VCaP (cell line): ENCODE results near the gene PBXIP1.
A peak's percentile ranks its signal among the peaks of the same experiment; 100 is the strongest.

Experiments used
- H3K27ac ChIP-seq: fragments of 450-650 bp; 2 replicates; pipeline ENCODE4 v1.5.1; 2017
- TF ChIP-seq, protein P1 (sequence below): fragments of 450-650 bp; conservative IDR thresholded peaks from 2 replicates; pipeline ENCODE4 v1.5.1; 2017; ENCODE audit warnings: mild to moderate bottlenecking, moderate library complexity

Gene PBXIP1

DNA sequence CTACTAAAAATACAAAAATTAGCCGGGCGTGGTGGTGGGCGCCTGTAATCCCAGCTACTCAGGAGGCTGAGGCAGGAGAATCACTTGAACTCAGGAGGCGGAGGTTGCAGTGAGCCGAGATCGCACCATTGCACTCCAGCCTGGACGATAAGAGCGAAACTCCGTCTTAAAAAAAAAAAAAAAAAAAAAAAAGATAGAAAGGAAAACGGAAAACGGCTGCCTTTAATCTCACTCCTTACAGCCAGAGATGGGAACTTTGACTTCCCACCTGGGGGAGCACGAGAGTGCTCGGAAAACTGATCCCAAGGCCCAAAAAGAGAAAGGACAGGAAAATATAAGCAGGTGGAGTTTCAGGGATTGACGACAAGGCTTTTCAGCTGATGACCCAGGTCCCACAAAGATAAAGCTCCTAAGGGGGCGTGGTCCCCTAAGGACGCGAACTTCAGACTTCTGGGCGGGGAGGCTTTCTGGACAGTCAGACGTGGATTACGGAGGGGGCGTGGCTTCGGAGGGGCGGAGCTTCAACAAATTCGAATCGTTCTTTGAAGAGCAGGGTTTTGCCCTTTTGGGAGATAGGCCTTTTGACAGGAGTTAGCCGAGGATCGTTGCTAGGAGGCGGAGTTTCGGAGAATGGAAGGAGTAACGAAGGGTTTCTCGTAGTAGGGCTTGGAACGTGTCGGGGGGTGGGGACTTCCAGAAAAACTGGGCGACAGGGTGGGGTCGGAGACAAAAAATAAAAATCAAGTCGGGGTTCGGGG, 17.6 kb upstream of the PBXIP1 start:
- H3K27ac ChIP-seq, result peak overlapping the region; percentile 94
- TF ChIP-seq, protein P1, sequence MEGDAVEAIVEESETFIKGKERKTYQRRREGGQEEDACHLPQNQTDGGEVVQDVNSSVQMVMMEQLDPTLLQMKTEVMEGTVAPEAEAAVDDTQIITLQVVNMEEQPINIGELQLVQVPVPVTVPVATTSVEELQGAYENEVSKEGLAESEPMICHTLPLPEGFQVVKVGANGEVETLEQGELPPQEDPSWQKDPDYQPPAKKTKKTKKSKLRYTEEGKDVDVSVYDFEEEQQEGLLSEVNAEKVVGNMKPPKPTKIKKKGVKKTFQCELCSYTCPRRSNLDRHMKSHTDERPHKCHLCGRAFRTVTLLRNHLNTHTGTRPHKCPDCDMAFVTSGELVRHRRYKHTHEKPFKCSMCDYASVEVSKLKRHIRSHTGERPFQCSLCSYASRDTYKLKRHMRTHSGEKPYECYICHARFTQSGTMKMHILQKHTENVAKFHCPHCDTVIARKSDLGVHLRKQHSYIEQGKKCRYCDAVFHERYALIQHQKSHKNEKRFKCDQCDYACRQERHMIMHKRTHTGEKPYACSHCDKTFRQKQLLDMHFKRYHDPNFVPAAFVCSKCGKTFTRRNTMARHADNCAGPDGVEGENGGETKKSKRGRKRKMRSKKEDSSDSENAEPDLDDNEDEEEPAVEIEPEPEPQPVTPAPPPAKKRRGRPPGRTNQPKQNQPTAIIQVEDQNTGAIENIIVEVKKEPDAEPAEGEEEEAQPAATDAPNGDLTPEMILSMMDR, result no peak; the same call in 1 of the 2 replicates

DNA sequence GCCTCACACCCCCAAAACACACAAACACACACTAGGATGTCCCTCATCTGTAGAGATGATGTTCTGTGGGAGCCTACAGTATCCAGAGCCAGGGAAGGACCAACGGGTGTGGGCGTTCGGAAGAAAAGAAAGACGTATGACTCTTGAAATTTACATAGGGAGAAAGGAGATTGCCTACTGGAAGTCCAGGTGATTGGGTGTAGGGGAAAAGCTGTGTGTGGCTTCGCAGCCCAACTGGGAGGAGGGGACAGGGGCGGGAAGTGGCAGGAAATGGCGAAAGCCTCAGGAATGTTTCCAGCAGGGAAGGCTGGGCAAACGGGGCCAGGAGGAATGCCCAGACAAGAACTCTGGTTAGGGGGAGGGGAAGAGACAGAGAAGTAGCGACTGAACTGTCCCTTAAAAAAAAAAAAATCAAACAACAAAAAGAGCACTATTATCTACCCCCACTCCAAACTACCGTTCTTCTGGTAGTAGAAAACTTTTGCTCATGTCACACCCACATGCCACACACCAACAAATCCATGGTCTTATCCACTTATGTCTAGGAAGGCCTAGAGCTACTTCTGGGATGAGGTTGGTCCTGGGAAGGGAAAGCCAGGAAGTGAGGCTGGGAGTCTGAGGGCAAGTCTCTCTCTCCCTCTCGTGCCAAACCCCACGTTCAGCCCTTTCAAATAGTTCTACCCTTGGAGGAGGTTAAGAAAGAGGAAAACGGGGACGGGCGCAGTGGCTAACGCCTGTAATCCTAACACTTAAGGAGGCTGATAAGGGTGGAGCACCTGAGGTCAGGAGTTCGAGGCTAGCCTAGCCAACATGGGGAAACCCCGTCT, 16.8 kb upstream of the PBXIP1 start:
- peak overlapping the region; percentile 94 for H3K27ac ChIP-seq
- TF ChIP-seq, protein P1, result no peak

DNA sequence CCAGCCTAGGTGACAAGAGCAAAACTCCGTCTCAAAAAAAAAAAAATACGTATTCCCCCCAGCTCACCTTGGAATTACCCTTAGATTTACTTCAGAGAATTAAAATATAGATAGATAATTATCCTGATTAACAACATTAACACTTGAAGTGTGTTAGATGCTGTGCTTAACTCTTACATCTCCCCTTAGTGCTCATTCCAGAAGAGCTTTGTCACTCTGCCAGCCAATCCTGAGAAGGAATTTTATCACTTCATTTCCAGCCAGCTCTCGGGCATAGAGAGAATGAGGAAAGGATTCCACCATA, 16.3 kb upstream of the PBXIP1 start:
- TF ChIP-seq, protein P1, result no peak
- H3K27ac ChIP-seq, result peak overlapping the region; percentile 94

DNA sequence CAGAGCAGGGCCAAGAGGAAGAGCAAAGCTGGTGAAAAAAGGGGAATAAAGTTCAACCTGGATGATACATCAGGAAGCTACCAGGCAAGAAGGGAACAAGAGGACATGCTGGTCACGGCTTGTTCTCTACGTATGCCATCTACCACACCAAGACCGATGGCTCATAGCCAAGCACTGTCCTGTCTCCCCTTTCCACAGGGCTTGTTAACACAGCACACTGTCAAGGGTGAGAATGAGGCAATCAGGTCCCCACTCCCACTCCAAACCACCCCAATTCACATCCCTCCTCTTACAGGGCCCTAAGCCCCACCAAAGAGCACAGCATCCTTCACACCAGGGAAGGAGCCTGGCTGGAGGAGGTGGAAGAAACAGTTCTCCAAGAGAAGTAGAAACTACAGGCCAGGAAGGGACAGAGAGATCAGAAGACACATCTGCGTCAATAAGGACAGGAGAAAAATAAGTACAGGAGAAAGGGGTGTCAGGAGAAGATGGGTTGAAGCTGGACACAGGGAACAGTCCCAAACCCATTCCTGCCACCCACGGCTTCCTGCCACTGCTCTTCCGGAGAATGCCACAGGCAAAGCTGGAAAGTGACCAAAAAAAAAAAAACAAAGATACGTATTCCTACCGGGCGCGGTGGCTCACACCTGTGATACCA, 15.6 kb upstream of the PBXIP1 start:
- H3K27ac ChIP-seq, result peak overlapping the region; percentile 94; the same call in 1 of the 2 replicates
- TF ChIP-seq, protein P1, result no peak

DNA sequence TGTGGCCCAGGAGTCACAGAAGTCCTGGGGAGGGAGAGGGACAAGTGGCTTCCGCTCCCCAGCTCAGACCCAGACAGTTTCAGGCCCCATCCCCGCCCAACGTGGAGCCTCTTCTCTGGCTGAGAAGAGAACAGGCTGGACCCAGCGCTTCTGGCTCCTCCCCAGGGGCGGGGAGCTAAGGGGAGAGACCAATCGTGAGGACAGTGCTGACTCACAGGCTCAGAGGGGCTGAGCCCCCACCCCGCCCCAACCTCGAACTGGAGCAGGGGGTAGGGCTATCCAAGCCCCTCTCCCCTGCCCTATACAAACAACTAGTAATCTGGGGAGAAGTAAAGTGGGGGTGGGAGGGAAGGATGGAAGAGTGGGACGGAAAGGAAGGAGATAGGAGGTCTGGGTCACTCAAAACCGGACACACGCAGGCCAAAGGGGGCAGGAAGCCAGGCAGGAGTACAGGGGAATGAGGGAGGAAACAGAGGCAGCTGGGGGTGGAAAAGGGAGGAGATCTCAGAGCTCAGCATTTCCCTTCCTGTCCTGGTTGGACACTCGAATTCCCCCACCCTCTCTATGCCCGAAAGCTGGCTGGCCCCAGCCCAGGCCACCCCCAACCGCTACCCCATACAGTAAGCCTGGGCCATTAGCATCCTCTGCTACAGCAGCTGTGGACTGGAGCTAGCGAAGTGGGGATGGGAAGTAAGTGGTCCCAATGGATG, 14.9 kb upstream of the PBXIP1 start, which contains the start of gene SHC1:
TSS of gene SHC1 (minus strand) at position 117 of the 710 bp plus-strand sequence. CDS start 221 bp downstream, outside the sequence.
- H3K27ac ChIP-seq, result peak within 1 kb of the TSS; percentile 94; the same call in 1 of the 2 replicates
- TF ChIP-seq, protein P1, result no peak

DNA sequence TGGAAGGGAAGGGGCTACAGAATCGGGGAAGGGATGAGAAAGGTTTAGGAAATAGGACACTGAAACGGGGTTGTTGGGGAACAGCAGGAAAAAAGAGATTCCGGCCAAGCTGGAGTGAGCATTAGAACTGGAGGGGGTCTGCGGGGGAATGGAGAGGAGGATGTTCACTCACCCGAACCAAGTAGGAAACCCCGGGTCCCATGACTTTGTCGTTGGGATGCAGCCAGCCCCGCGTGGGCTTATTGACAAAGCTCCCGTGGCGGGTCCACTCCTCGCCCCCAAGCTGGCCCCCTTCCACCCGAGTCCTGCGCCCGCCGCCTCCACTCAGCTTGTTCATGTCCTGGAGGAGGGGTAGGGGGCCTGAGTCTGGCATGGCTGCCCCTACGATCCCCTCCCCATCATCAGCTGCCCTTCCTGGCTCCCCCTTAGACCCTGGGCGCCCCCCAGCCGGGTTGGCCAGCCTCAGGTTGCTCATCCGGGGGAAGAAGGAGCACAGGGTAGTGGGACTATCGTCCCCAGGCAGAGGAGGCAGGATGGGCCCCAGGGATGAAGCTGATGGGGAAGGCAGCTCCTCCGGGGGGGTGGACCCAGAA, 14.1 kb upstream of the PBXIP1 start:
- TF ChIP-seq, protein P1, result no peak
- H3K27ac ChIP-seq, result peak overlapping the region; percentile 94; the same call in 1 of the 2 replicates
